ENCODE data around the gene GRM7. TPM values are rescaled to one million over a fixed set of nuclear protein-coding genes. Genes with fewer than 3 reads are reported as not detected.

Gene GRM7
- total RNA-seq, 4 donors from 2014 or later = not detected

DNA sequence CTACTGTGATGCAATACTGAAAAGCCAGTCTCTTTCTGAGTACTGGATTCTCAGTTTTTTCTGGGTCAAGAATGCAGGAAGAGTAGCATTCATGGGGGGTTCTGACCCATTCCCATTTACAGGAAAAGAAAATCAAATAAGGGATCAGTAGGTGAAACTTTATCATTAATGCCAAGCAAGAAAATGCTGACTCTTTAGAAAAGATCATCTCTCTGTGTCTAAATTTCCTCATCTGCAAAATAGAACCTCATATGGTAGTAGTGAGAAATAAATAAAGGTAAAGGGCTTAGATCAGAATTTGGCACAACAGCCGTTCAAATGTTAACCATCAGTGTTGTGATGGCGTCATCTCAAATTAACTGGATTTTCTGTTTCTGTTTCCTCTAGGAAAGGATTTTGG lies 833.1 kb downstream of the GRM7 start:
- TF ChIP-seq POLR2A (IDR thresholded peaks at IDR 0.05) (no peak), CTCF (IDR thresholded peaks at IDR 0.05 in 4 of 5, conservative IDR thresholded peaks at IDR 0.05 in 1 of 5) (no peak)
- H3K9me3 ChIP-seq = no peaks in the 10 kb centered on the region
- in situ Hi-C loops (cut with MboI; ENCODE audit: low sequenced_read_pairs in 4 of 4) (no loop called here), intact Hi-C loops (cut with DNase I; ENCODE audit: low total_unique reads) (no loop called here)
- H3K36me3 ChIP-seq = no peaks in the 10 kb centered on the region
- no peak overlapping the region for H3K4me3 ChIP-seq
- ATAC-seq = no peak
- H3K27me3 ChIP-seq = no peaks in the 10 kb centered on the region
- DNase-seq = no peak
- no peak overlapping the region for H3K27ac ChIP-seq
- H3K4me1 ChIP-seq = no peaks in the 10 kb centered on the region

DNA sequence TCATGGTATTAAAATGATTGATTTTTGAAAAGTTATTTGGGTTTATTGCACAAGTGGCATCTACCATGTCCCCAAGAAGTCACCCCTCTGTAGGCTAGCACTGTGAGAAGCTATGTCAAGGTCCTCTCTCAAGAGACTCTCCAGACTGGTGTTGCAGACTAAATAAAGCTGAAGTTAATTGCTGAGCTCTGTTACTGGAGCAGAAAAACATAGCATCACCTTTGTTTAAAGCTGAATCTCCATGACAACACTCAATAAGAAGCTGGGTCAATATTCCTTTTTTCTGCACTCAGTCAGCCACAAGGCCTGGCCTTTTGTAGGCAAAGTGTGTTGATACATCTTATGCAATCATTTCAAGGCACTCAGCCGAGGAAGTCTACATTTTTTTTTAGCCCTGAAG lies 834.1 kb downstream of the GRM7 start:
- intact Hi-C loops (cut with DNase I; ENCODE audit: low total_unique reads) = no loop called here
- no peak overlapping the region for H3K27ac ChIP-seq
- in situ Hi-C loops (cut with MboI; ENCODE audit: low sequenced_read_pairs in 4 of 4) = no loop called here
- no peaks in the 10 kb centered on the region for H3K4me1 ChIP-seq
- no peak for ATAC-seq
- no peak for DNase-seq
- H3K27me3 ChIP-seq = no peaks in the 10 kb centered on the region
- no peaks in the 10 kb centered on the region for H3K36me3 ChIP-seq
- no peak for TF ChIP-seq POLR2A (IDR thresholded peaks at IDR 0.05)
- TF ChIP-seq CTCF (IDR thresholded peaks at IDR 0.05 in 4 of 5, conservative IDR thresholded peaks at IDR 0.05 in 1 of 5) = no peak
- no peak overlapping the region for H3K4me3 ChIP-seq
- no peaks in the 10 kb centered on the region for H3K9me3 ChIP-seq

DNA sequence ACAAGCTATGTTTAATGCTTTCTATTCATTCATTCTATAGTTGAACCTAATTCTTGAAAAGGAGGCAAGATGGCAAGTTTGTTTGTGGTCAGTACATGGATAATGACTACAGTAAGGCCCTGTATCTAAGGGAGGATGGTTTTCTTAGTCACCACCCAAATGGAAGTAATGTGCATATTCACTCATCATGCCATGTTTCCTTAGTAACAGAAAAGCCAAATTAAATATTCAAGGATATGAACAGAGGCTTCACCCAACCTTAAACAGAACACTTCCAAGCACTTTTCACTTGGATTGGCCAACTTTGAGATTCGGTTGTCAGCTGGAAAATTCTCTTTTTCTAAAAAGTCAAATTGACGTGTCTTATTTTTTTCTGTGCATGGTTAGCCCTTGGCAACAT lies 835.4 kb downstream of the GRM7 start:
- no peak for DNase-seq
- no peak for ATAC-seq
- Histone ChIP-seq H3K27me3 (no peaks in the 10 kb centered on the region), H3K36me3 (no peaks in the 10 kb centered on the region), H3K27ac (no peak overlapping the region), H3K4me3 (no peak overlapping the region), H3K9me3 (no peaks in the 10 kb centered on the region), H3K4me1 (no peaks in the 10 kb centered on the region)
- intact Hi-C loops (cut with DNase I; ENCODE audit: low total_unique reads) (no loop called here), in situ Hi-C loops (cut with MboI; ENCODE audit: low sequenced_read_pairs in 4 of 4) (no loop called here)
- TF ChIP-seq POLR2A (IDR thresholded peaks at IDR 0.05) (no peak), CTCF (IDR thresholded peaks at IDR 0.05 in 4 of 5, conservative IDR thresholded peaks at IDR 0.05 in 1 of 5) (no peak)

GRCh38 chr3:7697548-7697947 lies 836.6 kb downstream of the GRM7 start:
- in situ Hi-C loops (cut with MboI; ENCODE audit: low sequenced_read_pairs in 4 of 4) = no loop called here
- no peak for ATAC-seq
- no peaks in the 10 kb centered on the region for H3K36me3 ChIP-seq

More at GRCh38 chr3:7697548-7697947, 836.6 kb downstream of the GRM7 start:
- H3K9me3 ChIP-seq = no peaks in the 10 kb centered on the region
- DNase-seq = no peak
- no peaks in the 10 kb centered on the region for H3K4me1 ChIP-seq
- H3K27me3 ChIP-seq = no peaks in the 10 kb centered on the region
- intact Hi-C loops (cut with DNase I; ENCODE audit: low total_unique reads) = no loop called here
- no peak overlapping the region for H3K27ac ChIP-seq
- TF ChIP-seq POLR2A (IDR thresholded peaks at IDR 0.05) = no peak
- TF ChIP-seq CTCF (IDR thresholded peaks at IDR 0.05 in 4 of 5, conservative IDR thresholded peaks at IDR 0.05 in 1 of 5) = no peak
- no peak overlapping the region for H3K4me3 ChIP-seq

All from gastrocnemius medialis (tissue), 4 donors.